ENCODE data around the gene KCNQ4. TPM values are rescaled to one million over a fixed set of nuclear protein-coding genes. Genes with fewer than 3 reads are reported as not detected.

The KCNQ4 gene
- total and polyA plus RNA-seq, 2 of the 4 experiments (the other 2 are of a cell fraction) = 0.07 TPM; not detected in 1

DNA sequence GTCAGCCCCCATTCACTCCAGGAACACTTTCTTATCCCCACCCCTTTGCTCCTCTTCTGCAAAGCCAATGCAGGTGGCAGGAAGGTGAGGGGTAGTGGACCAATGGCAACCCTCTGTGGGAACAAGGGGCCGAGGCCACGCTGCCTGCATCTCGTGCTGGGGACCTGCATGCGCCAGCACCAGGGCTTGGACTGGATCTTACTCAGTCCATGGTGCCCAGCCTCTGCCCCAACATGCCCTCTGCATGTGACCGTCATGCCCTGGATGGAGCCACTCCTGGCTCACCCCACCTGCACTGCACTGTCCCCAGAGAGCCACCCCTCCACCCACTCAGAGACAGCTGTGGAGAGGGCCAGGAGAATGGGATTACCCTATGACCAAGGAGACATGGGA is 56.4 kb downstream of the KCNQ4 start:
- no peak overlapping the region for H4K5ac ChIP-seq (ENCODE audit: low read depth, low read length)
- peaks cover 12% of the 10 kb centered on the region for H3K9me3 ChIP-seq (ENCODE audit: control insufficient read depth, insufficient read depth, low read length)
- BruUV-seq (replicated peaks) = no TSS peak
- H2BK15ac ChIP-seq (ENCODE audit: low read depth, low read length) = no peak overlapping the region
- no peak for ATAC-seq (ENCODE audit: low read depth)
- H2AK9ac ChIP-seq (replicated peaks; ENCODE audit: low read depth, low read length, poor library complexity) = no peak overlapping the region
- H3K9me1 ChIP-seq (ENCODE audit: insufficient read depth, low read length) = no peaks in the 10 kb centered on the region
- dilution Hi-C loops (cut with HindIII; ENCODE audit: low sequenced_read_pairs, unreplicated experiment) = no loop called here
- no peak for DNase-seq
- no peak overlapping the region for H3K4me3 ChIP-seq (ENCODE audit: insufficient read depth, low read depth, low read length)
- no peak overlapping the region for H3K4me2 ChIP-seq (ENCODE audit: low read depth, low read length)
- no peak overlapping the region for H2BK120ac ChIP-seq (ENCODE audit: low read depth, low read length)
- H3K56ac ChIP-seq (ENCODE audit: extremely low read depth, insufficient read depth, low read length) = no peak overlapping the region
- no peak overlapping the region for H2BK20ac ChIP-seq (ENCODE audit: low read depth, low read length)
- H3K9ac ChIP-seq (ENCODE audit: low read depth, low read length) = no peak overlapping the region
- H3K4ac ChIP-seq (ENCODE audit: low read depth, low read length) = no peak overlapping the region
- no peak overlapping the region for H3K27ac ChIP-seq (ENCODE audit: insufficient read depth, low read length)
- H3K23ac ChIP-seq (ENCODE audit: low read depth, low read length) = no peak overlapping the region
- H3K36me3 ChIP-seq (ENCODE audit: control insufficient read depth, insufficient read depth, low read length) = no peaks in the 10 kb centered on the region
- TF ChIP-seq SMC3 (IDR thresholded peaks at IDR 0.05; ENCODE audit: low read depth, low read length) (no peak), MXI1 (IDR thresholded peaks at IDR 0.05; ENCODE audit: borderline replicate concordance, low read depth, low read length) (no peak), RFX5 (IDR thresholded peaks at IDR 0.05; ENCODE audit: low read depth, low read length) (no peak), POLR2A (IDR thresholded peaks at IDR 0.05; ENCODE audit: low read depth, low read length) (no peak), MAFK (IDR thresholded peaks at IDR 0.05; ENCODE audit: low read depth, low read length) (no peak), ELK1 (IDR thresholded peaks at IDR 0.05; ENCODE audit: borderline replicate concordance, low read depth, low read length) (no peak)
- ChIA-PET CTCF (no interaction called here), POLR2A (ENCODE audit: unreplicated experiment) (no interaction called here)
- no peaks in the 10 kb centered on the region; the same call in 1 of the 2 replicates for H4K20me1 ChIP-seq (ENCODE audit: insufficient read depth, low read length)
- no peak overlapping the region for H3K18ac ChIP-seq (ENCODE audit: low read depth, low read length)
- H3K27me3 ChIP-seq (ENCODE audit: control insufficient read depth, insufficient read depth, low read length) = peaks cover 28% of the 10 kb centered on the region
- H3K79me1 ChIP-seq (ENCODE audit: low read depth in 1 of 2, low read length in 2 of 2) = no peaks in the 10 kb centered on the region
- H2AK5ac ChIP-seq (ENCODE audit: low read depth, low read length) = no peak overlapping the region
- no peak overlapping the region for H4K8ac ChIP-seq (ENCODE audit: low read depth in 2 of 2, low read length in 2 of 2)
- in situ Hi-C loops (cut with MboI; ENCODE audit: low sequenced_read_pairs) = loop anchor here (10.0 kb wide), 1 partner anchor 215 kb away; no protein-coding TSS in a partner anchor
- H4K91ac ChIP-seq (ENCODE audit: insufficient read depth, low read depth, low read length) = no peak overlapping the region
- no peak overlapping the region for H3K14ac ChIP-seq (replicated peaks; ENCODE audit: low read depth, low read length)
- WGBS, 2 experiments (ENCODE audit: extremely low coverage in 2 of 2, insufficient read length in 1 of 2) = no CpG with 5 or more reads among the region's 5 CpGs
- intact Hi-C loops (cut with micrococcal nuclease) = no loop called here
- H2BK5ac ChIP-seq (ENCODE audit: low read depth, low read length, poor library complexity, severe bottlenecking) = no peak overlapping the region
- no peaks in the 10 kb centered on the region for H3K4me1 ChIP-seq (ENCODE audit: control insufficient read depth, insufficient read depth, low read length)
- no peak overlapping the region for H2AFZ ChIP-seq (replicated peaks; ENCODE audit: low read length, poor library complexity)

All from IMR-90 (cell line).